A549 (cell line): Measurements from ENCODE around the gene SRSF5. TPM values are rescaled to one million over a fixed set of nuclear protein-coding genes. Genes with fewer than 3 reads are reported as not detected.
"Not testable (repeated sequence)": the region's sequence is repeated elsewhere in the genome, so short reads cannot be mapped to it uniquely, and the experiment has no call there.

Experiments
- ATAC-seq, 2 experiments: fragments of 200-7000 bp in 1 of 2; fragments of >200 bp in 1 of 2; cut with Nextera tagmentation in 1 of 2; cut with Tn5 transposase in 1 of 2; 3 replicates each; pipeline versions ENCODE4 v1.8.0 to v1.9.1; 2018 to 2020; ENCODE audit warnings: mild to moderate bottlenecking in 1 of 2, moderate library complexity in 1 of 2
- CTCF ChIA-PET: fragments of 300-600 bp; sonication (Branson Sonifier 250); formaldehyde crosslinking; extraction: SDS; loops from one replicate; lab custom pipeline; 2021; ENCODE audit warnings: antibody characterized with exemption, inconsistent platforms; lab: Yijun Ruan, JAX
- POLR2A ChIA-PET: fragments of 350-600 bp; formaldehyde crosslinking; extraction: SDS; loops from one replicate; lab custom pipeline; 2021; ENCODE audit warnings: antibody characterized with exemption, inconsistent platforms; lab: Yijun Ruan, JAX
- DNase-seq, 2 experiments: peaks; one replicate each; pipeline versions ENCODE4 v3.0.0 to v3.0.0-alpha.2; 2011 to 2016; ENCODE audit warnings: low read depth in 1 of 2, low spot score in 1 of 2
- FAIRE-seq: peaks from 2 replicates; lab custom pipeline; 2011; peaks lifted over from hg19 to GRCh38; lab: Jason Lieb, UNC
- H3K27ac ChIP-seq, 2 experiments: fragments of >200 bp; sonication (Bioruptor Twin); formaldehyde crosslinking; 3 replicates each; pipeline ENCODE4 v1.5.1; 2016 to 2017
- H3K4me1 ChIP-seq: fragments of >200 bp; sonication (Bioruptor Twin); formaldehyde crosslinking; 3 replicates; pipeline ENCODE4 v1.6.1; 2016
- H3K4me2 ChIP-seq: fragments of >200 bp; sonication (Bioruptor Twin); formaldehyde crosslinking; 3 replicates; pipeline ENCODE4 v1.6.1; 2016
- H3K4me3 ChIP-seq: fragments of >200 bp; sonication (Bioruptor Twin); formaldehyde crosslinking; 3 replicates; pipeline ENCODE4 v1.5.1; 2016
- H3K9me3 ChIP-seq: fragments of >200 bp; sonication (Bioruptor Twin); formaldehyde crosslinking; 3 replicates; pipeline ENCODE4 v1.6.1; 2016
- CBX8 ChIP-seq: fragments of 200-600 bp; sonication (generic); IDR thresholded peaks from 2 replicates; pipeline ENCODE4 v1.6.1; 2016
- CHD2 ChIP-seq: fragments of 150-350 bp; IDR thresholded peaks from 2 replicates; pipeline ENCODE4 v1.6.1; 2014; ENCODE audit warnings: low read length; ENCODE audit not compliant: partially characterized antibody
- CHD4 ChIP-seq: fragments of 200-600 bp; sonication (generic); IDR thresholded peaks from 2 replicates; pipeline ENCODE4 v1.6.1; 2016; ENCODE audit warnings: antibody characterized with exemption, mild to moderate bottlenecking, borderline replicate concordance
- CTCF ChIP-seq: fragments of >200 bp; sonication (Bioruptor Twin); formaldehyde crosslinking; IDR thresholded peaks from 3 replicates; pipeline ENCODE4 v1.5.1; 2016
- EP300 ChIP-seq, 2 experiments: fragments of >200 bp; sonication (Bioruptor Twin); formaldehyde crosslinking; IDR thresholded peaks; 2 replicates in 1 of 2; 3 replicates in 1 of 2; pipeline ENCODE4 v1.6.1; 2016 to 2017
- FOSB ChIP-seq: fragments of 250-450 bp; sonication (Bioruptor Pico); IDR thresholded peaks from 2 replicates; pipeline ENCODE4 v1.5.0; 2020; ENCODE audit warnings: mild to moderate bottlenecking, moderate library complexity
- GATA3 ChIP-seq: IDR thresholded peaks from 2 replicates; pipeline ENCODE4 v1.6.1; 2012; ENCODE audit warnings: borderline replicate concordance
- HEYL ChIP-seq: fragments of 250-450 bp; sonication (Bioruptor Pico); IDR thresholded peaks from 2 replicates; pipeline ENCODE4 v1.8.0; 2021; ENCODE audit warnings: mild to moderate bottlenecking, moderate library complexity
- JUNB ChIP-seq: fragments of >200 bp; sonication (Bioruptor Twin); formaldehyde crosslinking; IDR thresholded peaks from 2 replicates; pipeline ENCODE4 v1.6.1; 2016
- MAZ ChIP-seq: fragments of 150-350 bp; IDR thresholded peaks from 2 replicates; pipeline ENCODE4 v1.6.1; 2014; ENCODE audit warnings: antibody characterized with exemption, low read depth, low read length, borderline replicate concordance
- MYC ChIP-seq: IDR thresholded peaks from 2 replicates; pipeline ENCODE4 v1.6.1; 2012; ENCODE audit warnings: mild to moderate bottlenecking, inconsistent platforms, low read length, improper control_type of control experiment, borderline replicate concordance
- NFE2L2 ChIP-seq: fragments of 150-350 bp; conservative IDR thresholded peaks from 2 replicates; pipeline ENCODE4 v1.6.1; 2014; ENCODE audit warnings: low read length
- RAD21 ChIP-seq, 2 experiments: fragments of >200 bp in 1 of 2; sonication (Bioruptor Twin) in 1 of 2; formaldehyde crosslinking in 1 of 2; IDR thresholded peaks in 1 of 2; conservative IDR thresholded peaks in 1 of 2; 2 replicates in 1 of 2; 3 replicates in 1 of 2; pipeline ENCODE4 v1.6.1; 2012 to 2018; ENCODE audit warnings: inconsistent platforms in 1 of 2
- RCOR1 ChIP-seq: fragments of 150-350 bp; IDR thresholded peaks from 2 replicates; pipeline ENCODE4 v1.6.1; 2014; ENCODE audit warnings: antibody characterized with exemption, low read length, low read depth
- SMC3 ChIP-seq: fragments of >200 bp; sonication (Bioruptor Twin); formaldehyde crosslinking; IDR thresholded peaks from 3 replicates; pipeline ENCODE4 v1.6.1; 2018; ENCODE audit warnings: inconsistent platforms
- TFCP2L1 ChIP-seq: fragments of 250-450 bp; sonication (Bioruptor Pico); IDR thresholded peaks from 2 replicates; pipeline ENCODE4 v1.5.0; 2021; ENCODE audit warnings: mild to moderate bottlenecking
- TP53 ChIP-seq: fragments of 250-450 bp; sonication (Bioruptor Pico); IDR thresholded peaks from 2 replicates; pipeline ENCODE4 v1.5.0; 2021; ENCODE audit warnings: mild to moderate bottlenecking, moderate library complexity
- WGBS: methylation state at CpG from one replicate; pipeline ENCODE4 v1.1.6; 2017; ENCODE audit errors: missing lambda C conversion rate; 5-methylcytosine and 5-hydroxymethylcytosine counted together
- polyA plus RNA-seq, 4 experiments: library from polyadenylated mRNA; depleted of rRNA in 3 of 4; stranded (reverse); fragments of >200 nt; fragmentation: RNase III in 1 of 4; extraction: RNeasy Plus Mini Kit Qiagen cat#74134 plus additional on column Dnase treatment in 1 of 4; gene quantifications; 2 replicates in 3 of 4; 3 replicates in 1 of 4; pipeline ENCODE4 v1.2.3, GENCODE V29; 2011 to 2017
- TF ChIP-seq, protein P1 (sequence below): IDR thresholded peaks from 2 replicates; pipeline ENCODE4 v1.6.1; 2012
- TF ChIP-seq, protein P2 (sequence below): IDR thresholded peaks from 2 replicates; pipeline ENCODE4 v1.6.1; 2012; ENCODE audit warnings: low read depth, borderline replicate concordance
- TF ChIP-seq, protein P3 (sequence below): fragments of 450-650 bp; IDR thresholded peaks from 2 replicates; pipeline ENCODE4 v1.6.1; 2014; ENCODE audit warnings: antibody characterized with exemption

The SRSF5 gene
- polyA plus RNA-seq, 2 of the 4 experiments (the other 2 are of a cell fraction), result 285 to 355 TPM

DNA sequence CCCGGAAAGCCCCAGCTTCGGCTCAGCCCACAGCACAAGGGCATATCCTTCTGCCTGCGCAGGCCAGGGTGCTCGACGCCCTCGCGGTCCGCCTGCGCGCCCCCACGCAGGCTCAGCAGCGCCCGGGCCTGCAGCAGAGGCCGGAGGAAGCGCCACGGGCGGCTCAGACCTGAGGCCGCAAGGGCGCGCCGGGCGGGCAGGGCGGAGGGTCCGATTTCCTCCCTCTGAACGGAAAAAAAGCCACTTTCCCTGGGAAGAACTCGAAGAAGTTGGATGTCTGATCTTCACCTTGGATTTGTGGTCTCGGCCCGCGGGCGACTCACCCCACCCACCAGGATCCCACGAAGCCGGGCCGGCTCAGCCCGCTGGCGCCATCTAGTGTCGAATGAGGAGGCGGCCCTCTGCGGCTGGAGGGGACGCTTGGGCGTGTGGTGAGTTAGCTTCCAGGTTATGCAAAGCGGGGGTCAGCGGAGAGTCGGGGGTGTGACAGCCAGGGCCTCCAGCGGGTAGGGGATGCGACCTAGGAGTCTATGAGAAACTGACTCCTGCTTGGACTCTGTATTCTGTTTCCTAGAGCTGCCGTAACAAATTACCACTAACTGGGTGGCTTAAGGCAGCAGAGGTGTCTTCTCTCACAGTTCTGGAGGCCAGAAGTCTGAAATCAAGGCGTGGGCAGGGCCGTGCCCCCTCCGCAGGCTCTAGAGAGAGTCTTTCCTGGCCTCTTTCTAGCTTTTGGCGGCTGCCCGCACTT lies 40.0 kb upstream of the SRSF5 start:
- ATAC-seq (peak; percentile 98 to 99), DNase-seq (peak; percentile 59 to 85), FAIRE-seq (no peak)
- Histone ChIP-seq H3K27ac (peak overlapping the region; percentile 64 to 79), H3K4me3 (peak overlapping the region; percentile 39), H3K4me2 (peak overlapping the region; percentile 79), H3K4me1 (no peaks in the 10 kb centered on the region; the same call in 2 of the 3 replicates), H3K9me3 (no peaks in the 10 kb centered on the region)
- CTCF ChIA-PET, result interaction anchor here (0.7 to 4.6 kb wide), 53 partner anchors 9 to 485 kb away, joined by 3 to 115 read pairs (median 5); partner anchors contain the start of gene CCDC177
- POLR2A ChIA-PET, result no interaction called here
- TF ChIP-seq CBX8, result no peak
- TF ChIP-seq FOSB (CRISPR knock-in tag), result no peak
- no peak for TF ChIP-seq HEYL (CRISPR knock-in tag)
- peak; percentile 98 for TF ChIP-seq SMC3
- TF ChIP-seq CTCF, result peak; percentile 98
- no peak for TF ChIP-seq NFE2L2
- TF ChIP-seq, protein P1, sequence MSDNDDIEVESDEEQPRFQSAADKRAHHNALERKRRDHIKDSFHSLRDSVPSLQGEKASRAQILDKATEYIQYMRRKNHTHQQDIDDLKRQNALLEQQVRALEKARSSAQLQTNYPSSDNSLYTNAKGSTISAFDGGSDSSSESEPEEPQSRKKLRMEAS, result peak; percentile 86
- TF ChIP-seq, protein P2, sequence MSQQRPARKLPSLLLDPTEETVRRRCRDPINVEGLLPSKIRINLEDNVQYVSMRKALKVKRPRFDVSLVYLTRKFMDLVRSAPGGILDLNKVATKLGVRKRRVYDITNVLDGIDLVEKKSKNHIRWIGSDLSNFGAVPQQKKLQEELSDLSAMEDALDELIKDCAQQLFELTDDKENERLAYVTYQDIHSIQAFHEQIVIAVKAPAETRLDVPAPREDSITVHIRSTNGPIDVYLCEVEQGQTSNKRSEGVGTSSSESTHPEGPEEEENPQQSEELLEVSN, result peak; percentile 84; the same call in 1 of the 2 replicates
- TF ChIP-seq GATA3, result no peak
- TF ChIP-seq RAD21 (conservative IDR thresholded peaks at IDR 0.05 in 1 of 2, IDR thresholded peaks at IDR 0.05 in 1 of 2), result peak; percentile 97 to 99
- TF ChIP-seq JUNB, result no peak
- TF ChIP-seq, protein P3, sequence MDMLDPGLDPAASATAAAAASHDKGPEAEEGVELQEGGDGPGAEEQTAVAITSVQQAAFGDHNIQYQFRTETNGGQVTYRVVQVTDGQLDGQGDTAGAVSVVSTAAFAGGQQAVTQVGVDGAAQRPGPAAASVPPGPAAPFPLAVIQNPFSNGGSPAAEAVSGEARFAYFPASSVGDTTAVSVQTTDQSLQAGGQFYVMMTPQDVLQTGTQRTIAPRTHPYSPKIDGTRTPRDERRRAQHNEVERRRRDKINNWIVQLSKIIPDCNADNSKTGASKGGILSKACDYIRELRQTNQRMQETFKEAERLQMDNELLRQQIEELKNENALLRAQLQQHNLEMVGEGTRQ, result no peak
- WGBS, result 10% methylated on average over 47 of the region's 51 CpGs

GRCh38 chr14:69727860-69728259 lies 39.1 kb upstream of the SRSF5 start:
- TF ChIP-seq TP53 (CRISPR knock-in tag), result no peak
- no peak for TF ChIP-seq HEYL (CRISPR knock-in tag)
- TF ChIP-seq EP300 (IDR thresholded peaks at IDR 0.05), result no peak
- TF ChIP-seq RCOR1, result no peak
- TF ChIP-seq, protein P2, result no peak
- TF ChIP-seq RAD21 (conservative IDR thresholded peaks at IDR 0.05 in 1 of 2, IDR thresholded peaks at IDR 0.05 in 1 of 2), result no peak
- TF ChIP-seq TFCP2L1 (CRISPR knock-in tag), result no peak
- no peak for TF ChIP-seq MYC
- no peak for TF ChIP-seq MAZ
- no peak for TF ChIP-seq NFE2L2
- no peak for TF ChIP-seq CHD2
- no peak for TF ChIP-seq CHD4
- POLR2A ChIA-PET, result no interaction called here
- Histone ChIP-seq H3K4me3 (no peak overlapping the region), H3K4me1 (no peaks in the 10 kb centered on the region; the same call in 2 of the 3 replicates), H3K4me2 (no peak overlapping the region), H3K9me3 (no peaks in the 10 kb centered on the region), H3K27ac (no peak overlapping the region)
- no peak for ATAC-seq
- FAIRE-seq, result no peak
- 66% methylated on average over 4 of the region's 4 CpGs for WGBS
- CTCF ChIA-PET, result interaction anchor here (0.5 to 4.6 kb wide), 25 partner anchors 9 to 486 kb away, joined by 3 to 115 read pairs (median 7); partner anchors contain the start of gene CCDC177
- DNase-seq, result no peak

DNA sequence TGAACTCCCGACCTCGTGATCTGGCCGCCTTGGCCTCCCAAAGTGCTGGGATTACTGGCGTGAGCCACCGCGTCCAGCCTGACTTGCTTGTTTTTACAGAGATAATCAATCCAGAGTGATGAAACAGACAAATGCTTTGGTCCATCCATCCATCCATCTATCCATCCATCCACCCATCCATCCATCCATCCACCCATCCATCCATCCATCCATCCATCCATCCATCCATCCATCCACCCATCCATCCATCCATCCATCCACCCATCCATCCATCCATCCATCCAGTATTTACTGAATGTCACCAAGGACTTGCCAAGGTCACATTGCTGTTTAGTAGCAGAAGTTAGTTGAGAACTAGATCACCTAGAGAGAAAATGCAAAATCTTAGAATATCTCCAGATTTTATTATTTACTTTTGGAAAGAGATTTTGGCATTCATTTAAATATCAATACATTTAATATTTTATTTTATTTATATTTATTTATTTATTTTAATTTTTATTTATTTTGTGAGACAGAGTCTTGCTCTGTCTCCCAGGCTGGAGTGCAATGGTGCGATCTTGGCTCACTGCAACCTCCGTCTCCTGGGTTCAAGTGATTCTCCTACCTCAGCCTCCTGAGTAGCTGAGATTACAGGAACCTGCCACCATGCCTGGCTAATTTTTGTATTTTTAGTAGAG lies 34.9 kb upstream of the SRSF5 start:
- H3K27ac ChIP-seq, H3K4me2 ChIP-seq, H3K9me3 ChIP-seq, ATAC-seq, H3K4me1 ChIP-seq, DNase-seq, FAIRE-seq, POLR2A ChIA-PET, H3K4me3 ChIP-seq: not testable (repeated sequence)
- CTCF ChIA-PET, result interaction anchor here (0.6 to 3.2 kb wide), 8 partner anchors 26 to 585 kb away, joined by 3 to 50 read pairs (median 3); no protein-coding TSS in a partner anchor
- 62% methylated on average over 8 of the region's 8 CpGs for WGBS

- H3K4me3 ChIP-seq, FAIRE-seq, POLR2A ChIA-PET, H3K9me3 ChIP-seq, ATAC-seq, H3K27ac ChIP-seq, H3K4me1 ChIP-seq, DNase-seq, H3K4me2 ChIP-seq: not testable (repeated sequence)
- whole genome bisulfite sequencing, result 56% methylated on average over 4 of the region's 4 CpGs
- CTCF ChIA-PET, result interaction anchor here (1.1 to 1.4 kb wide), 2 partner anchors 9 to 18 kb away, joined by 3 to 5 read pairs; no protein-coding TSS in a partner anchor
Measured at GRCh38 chr14:69736405-69736804, 30.5 kb upstream of the SRSF5 start.
